Gastroesophageal sphincter (tissue), 3 donors: Measurements from ENCODE around the gene EEF1A2.

ENCODE experiments used
- EP300 ChIP-seq: sonication (generic); formaldehyde crosslinking; IDR thresholded peaks from one replicate; pipeline ENCODE4 v1.6.1; 2017; ENCODE audit warnings: antibody characterized with exemption, mild to moderate bottlenecking
- POLR2A ChIP-seq, 2 donors: fragments of 450-650 bp; IDR thresholded peaks; one replicate each; pipeline ENCODE4 v1.6.1; 2017; ENCODE audit warnings: antibody characterized with exemption in 2 of 2, mild to moderate bottlenecking in 2 of 2, moderate library complexity in 1 of 2
- POLR2AphosphoS5 ChIP-seq: sonication (generic); formaldehyde crosslinking; IDR thresholded peaks from one replicate; pipeline ENCODE4 v1.6.1; 2017; ENCODE audit warnings: antibody characterized with exemption
- TF ChIP-seq, protein P1 (sequence below), 4 experiments: fragments of 200-600 bp in 2 of 4; fragments of 450-650 bp in 2 of 4; sonication (generic) in 1 of 4; IDR thresholded peaks; one replicate each; pipeline ENCODE4 v1.5.1; 2017 to 2019; ENCODE audit warnings: antibody characterized with exemption in 4 of 4, mild to moderate bottlenecking in 2 of 4, moderate library complexity in 2 of 4

DNA sequence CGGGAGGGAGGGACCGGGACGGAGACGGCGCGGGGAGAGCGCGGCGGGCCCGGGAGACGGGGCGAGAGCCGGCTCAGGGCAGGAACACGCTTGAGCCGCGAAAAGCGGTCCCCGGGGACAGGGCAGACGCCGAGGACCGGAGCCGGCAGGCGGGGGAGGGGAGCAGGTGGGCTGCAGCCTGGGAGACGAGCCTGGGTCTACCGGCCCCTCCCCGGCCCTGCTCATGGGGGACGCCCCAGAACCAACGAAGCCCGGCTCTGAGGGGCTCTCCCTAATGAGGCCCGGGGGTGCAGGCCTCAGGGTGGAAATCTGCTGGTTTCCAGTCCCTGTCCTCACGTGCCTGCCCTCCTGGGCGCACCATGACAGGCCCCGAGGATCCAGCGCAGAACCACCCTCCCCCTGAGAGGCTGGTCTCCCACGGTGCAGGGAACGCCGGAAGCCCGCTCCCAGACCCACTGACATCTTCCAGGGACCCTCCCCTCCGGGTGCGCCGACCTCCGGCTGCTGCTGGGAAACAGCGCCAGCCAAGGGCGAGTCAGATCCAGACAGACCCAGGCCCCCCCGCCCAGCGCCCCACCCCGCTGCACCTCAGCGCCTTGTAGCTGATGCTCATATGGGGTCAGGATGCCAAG, 571 bp upstream of the EEF1A2 start:
- no peak for TF ChIP-seq EP300
- TF ChIP-seq, protein P1, sequence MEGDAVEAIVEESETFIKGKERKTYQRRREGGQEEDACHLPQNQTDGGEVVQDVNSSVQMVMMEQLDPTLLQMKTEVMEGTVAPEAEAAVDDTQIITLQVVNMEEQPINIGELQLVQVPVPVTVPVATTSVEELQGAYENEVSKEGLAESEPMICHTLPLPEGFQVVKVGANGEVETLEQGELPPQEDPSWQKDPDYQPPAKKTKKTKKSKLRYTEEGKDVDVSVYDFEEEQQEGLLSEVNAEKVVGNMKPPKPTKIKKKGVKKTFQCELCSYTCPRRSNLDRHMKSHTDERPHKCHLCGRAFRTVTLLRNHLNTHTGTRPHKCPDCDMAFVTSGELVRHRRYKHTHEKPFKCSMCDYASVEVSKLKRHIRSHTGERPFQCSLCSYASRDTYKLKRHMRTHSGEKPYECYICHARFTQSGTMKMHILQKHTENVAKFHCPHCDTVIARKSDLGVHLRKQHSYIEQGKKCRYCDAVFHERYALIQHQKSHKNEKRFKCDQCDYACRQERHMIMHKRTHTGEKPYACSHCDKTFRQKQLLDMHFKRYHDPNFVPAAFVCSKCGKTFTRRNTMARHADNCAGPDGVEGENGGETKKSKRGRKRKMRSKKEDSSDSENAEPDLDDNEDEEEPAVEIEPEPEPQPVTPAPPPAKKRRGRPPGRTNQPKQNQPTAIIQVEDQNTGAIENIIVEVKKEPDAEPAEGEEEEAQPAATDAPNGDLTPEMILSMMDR (IDR thresholded peaks at IDR 0.05) = no peak
- TF ChIP-seq POLR2AphosphoS5 = no peak
- TF ChIP-seq POLR2A (IDR thresholded peaks at IDR 0.05) = no peak
